Body of pancreas (tissue), 4 donors: Measurements from ENCODE around the gene POP4. TPM values are rescaled to one million over a fixed set of nuclear protein-coding genes. Genes with fewer than 3 reads are reported as not detected.

Source experiments
- ATAC-seq: fragments of 150-250 bp; one replicate; pipeline ENCODE4 v1.9.1; 2016
- DNase-seq, 4 donors: peaks; one replicate each; pipeline ENCODE4 v3.0.0-alpha.2; 2019
- H3K27ac ChIP-seq, 4 donors: fragments of 200-600 bp; sonication (generic); 1 replicate in 3 of 4; 2 replicates in 1 of 4; pipeline versions ENCODE4 v1.5.1 to v1.6.1; 2016 to 2019; ENCODE audit warnings: mild to moderate bottlenecking in 1 of 4, mixed read lengths in 1 of 4, moderate library complexity in 1 of 4
- H3K27me3 ChIP-seq, 2 donors: fragments of 200-600 bp; sonication (generic); one replicate each; pipeline ENCODE4 v1.6.0; 2016; ENCODE audit warnings: mild to moderate bottlenecking in 1 of 2
- H3K36me3 ChIP-seq, 2 donors: fragments of 200-600 bp; sonication (generic); replicated peaks in 1 of 2; 2 replicates each; pipeline ENCODE4 v1.5.1; 2016; ENCODE audit warnings: low read depth in 2 of 2; ENCODE audit not compliant: insufficient read depth in 1 of 2
- H3K4me1 ChIP-seq: fragments of 200-600 bp; sonication (generic); one replicate; pipeline ENCODE4 v1.6.0; 2016
- H3K4me3 ChIP-seq, 2 donors: fragments of 200-600 bp; sonication (generic); 1 replicate in 1 of 2; 2 replicates in 1 of 2; pipeline ENCODE4 v1.5.1; 2016 to 2019
- H3K9me3 ChIP-seq, 3 donors: fragments of 200-600 bp; sonication (generic); 1 replicate in 2 of 3; 2 replicates in 1 of 3; pipeline ENCODE4 v1.5.1; 2016
- POLR2A ChIP-seq, 3 donors: fragments of 450-650 bp; IDR thresholded peaks; one replicate each; pipeline ENCODE4 v1.6.1; 2016; ENCODE audit warnings: antibody characterized with exemption in 3 of 3, mild to moderate bottlenecking in 2 of 3
- WGBS, 2 donors: methylation state at CpG; one replicate each; pipeline ENCODE4 v1.1.5; 2017; 5-methylcytosine and 5-hydroxymethylcytosine counted together
- intact Hi-C: fragments of 100-400 bp; cut with DNase I; formaldehyde crosslinking; loops from one replicate; pipeline ENCODE4 v1.15.1; 2023
- total RNA-seq, 2 donors: library from RNA; depleted of rRNA; stranded (reverse); fragments of >200 nt; gene quantifications; one replicate each; pipeline ENCODE4 v1.1.0, GENCODE V29; 2016
- TF ChIP-seq, protein P1 (sequence below), 7 experiments: fragments of 450-650 bp in 4 of 7; fragments of 200-600 bp in 3 of 7; sonication (generic) in 3 of 7; IDR thresholded peaks; one replicate each; pipeline ENCODE4 v1.5.1; 2016 to 2019; ENCODE audit warnings: antibody characterized with exemption in 7 of 7

POP4 gene
- total RNA-seq, 2 donors from 2014 or later = 12.2 to 51.6 TPM

GRCh38 chr19:29561601-29562000, 44.5 kb upstream of the POP4 start:
- Histone ChIP-seq H3K36me3 (no peaks in the 10 kb centered on the region), H3K27me3 (no peaks in the 10 kb centered on the region), H3K4me3 (no peak overlapping the region), H3K4me1 (peaks cover 5% of the 10 kb centered on the region), H3K9me3 (peaks cover 0 to 9% (median 0%) of the 10 kb centered on the region in 3 donors), H3K27ac (no peak overlapping the region)
- 67 to 92% methylated on average over 2 to 9 of the region's 9 CpGs for WGBS, 2 donors
- ATAC-seq (no peak), DNase-seq (no peak)
- no peak for TF ChIP-seq POLR2A (IDR thresholded peaks at IDR 0.05)
- TF ChIP-seq, protein P1, sequence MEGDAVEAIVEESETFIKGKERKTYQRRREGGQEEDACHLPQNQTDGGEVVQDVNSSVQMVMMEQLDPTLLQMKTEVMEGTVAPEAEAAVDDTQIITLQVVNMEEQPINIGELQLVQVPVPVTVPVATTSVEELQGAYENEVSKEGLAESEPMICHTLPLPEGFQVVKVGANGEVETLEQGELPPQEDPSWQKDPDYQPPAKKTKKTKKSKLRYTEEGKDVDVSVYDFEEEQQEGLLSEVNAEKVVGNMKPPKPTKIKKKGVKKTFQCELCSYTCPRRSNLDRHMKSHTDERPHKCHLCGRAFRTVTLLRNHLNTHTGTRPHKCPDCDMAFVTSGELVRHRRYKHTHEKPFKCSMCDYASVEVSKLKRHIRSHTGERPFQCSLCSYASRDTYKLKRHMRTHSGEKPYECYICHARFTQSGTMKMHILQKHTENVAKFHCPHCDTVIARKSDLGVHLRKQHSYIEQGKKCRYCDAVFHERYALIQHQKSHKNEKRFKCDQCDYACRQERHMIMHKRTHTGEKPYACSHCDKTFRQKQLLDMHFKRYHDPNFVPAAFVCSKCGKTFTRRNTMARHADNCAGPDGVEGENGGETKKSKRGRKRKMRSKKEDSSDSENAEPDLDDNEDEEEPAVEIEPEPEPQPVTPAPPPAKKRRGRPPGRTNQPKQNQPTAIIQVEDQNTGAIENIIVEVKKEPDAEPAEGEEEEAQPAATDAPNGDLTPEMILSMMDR (IDR thresholded peaks at IDR 0.05) = no peak
- intact Hi-C loops = no loop called here

DNA sequence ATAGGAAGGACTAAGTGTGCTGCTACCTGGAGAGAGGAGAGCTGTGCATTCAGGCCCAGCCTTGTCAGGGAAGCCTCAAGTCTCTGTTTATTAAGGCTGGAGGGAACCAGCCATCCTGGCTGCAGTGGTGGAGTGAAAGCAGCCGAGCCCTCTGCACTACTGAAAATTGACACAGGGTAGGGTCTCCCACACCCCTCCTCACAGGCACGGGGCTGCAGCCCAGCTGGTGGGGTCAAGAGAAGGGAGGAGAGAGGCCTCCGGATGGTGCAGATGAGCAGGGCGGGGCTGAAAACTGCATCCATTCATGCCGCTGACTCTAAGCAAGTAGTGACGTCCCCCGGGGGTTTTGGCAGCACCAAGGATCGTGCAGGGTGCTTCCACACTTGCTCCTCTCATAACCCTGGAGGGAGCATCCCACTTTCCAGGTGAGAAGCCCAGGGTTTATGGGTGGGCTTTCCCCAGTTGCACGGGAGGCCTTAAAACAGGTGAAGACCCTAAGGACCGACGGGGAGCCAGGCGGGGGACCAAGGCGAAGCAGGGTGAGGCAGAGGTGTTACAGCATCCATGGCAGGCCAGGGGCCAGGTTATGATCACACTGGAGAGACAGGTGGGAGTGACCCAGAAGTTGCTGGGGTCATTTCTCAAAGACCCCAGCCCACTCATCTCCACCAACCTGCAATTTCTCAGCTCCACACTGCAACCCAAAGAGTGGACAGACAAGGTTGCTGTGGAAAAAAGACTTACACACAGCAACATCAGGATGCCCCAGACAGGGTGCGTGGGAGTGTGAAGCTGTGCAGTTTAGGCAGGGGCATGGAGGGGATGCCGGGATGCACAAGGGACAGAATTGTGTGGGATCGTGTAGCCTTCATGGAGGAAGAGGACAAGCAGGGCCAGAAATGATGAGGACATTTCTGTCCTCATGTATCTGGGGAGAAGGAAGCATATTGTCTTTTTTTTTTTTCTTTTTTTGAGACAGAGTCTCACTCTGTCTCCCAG, 43.5 kb upstream of the POP4 start:
- no peak overlapping the region for H3K4me3 ChIP-seq
- ATAC-seq (no peak), DNase-seq (no peak)
- no peaks in the 10 kb centered on the region for H3K36me3 ChIP-seq
- H3K9me3 ChIP-seq = peaks cover 0 to 9% (median 0%) of the 10 kb centered on the region in 3 donors
- intact Hi-C loops = no loop called here
- no peak overlapping the region for H3K27ac ChIP-seq
- H3K27me3 ChIP-seq = no peaks in the 10 kb centered on the region
- 59 to 78% methylated on average over 14 to 16 of the region's 16 CpGs for WGBS, 2 donors
- peaks cover 5% of the 10 kb centered on the region for H3K4me1 ChIP-seq
- TF ChIP-seq POLR2A (IDR thresholded peaks at IDR 0.05) = no peak
- TF ChIP-seq, protein P1 (IDR thresholded peaks at IDR 0.05) = no peak

DNA sequence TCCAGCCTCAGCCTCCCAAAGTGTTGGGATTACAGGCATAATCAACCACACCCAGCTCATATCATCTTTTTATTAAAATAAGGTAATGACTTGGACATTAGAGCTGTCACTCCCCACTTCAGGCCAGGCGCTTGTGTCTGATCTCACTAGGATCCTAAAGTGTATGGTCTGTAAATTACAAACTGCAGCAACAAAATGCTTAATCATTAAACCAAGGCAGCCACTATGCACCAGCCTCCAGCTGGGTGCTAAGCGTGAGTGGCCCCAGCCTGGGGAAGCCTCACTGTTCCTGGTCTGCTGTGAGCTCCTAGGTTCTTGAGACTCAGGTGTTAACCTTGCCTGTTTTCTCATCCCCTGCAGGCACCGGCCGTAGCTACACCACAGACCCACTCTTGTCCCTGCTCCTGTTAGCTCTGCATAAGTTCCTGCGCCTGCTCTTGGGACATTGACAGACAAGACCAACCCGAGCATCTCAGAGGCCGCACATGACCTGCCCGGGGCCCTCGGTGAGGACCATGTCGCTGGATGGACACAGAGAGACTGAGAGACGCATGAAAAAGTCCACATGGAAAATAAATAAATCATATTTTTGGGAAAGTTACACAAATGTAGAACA, 42.5 kb upstream of the POP4 start:
- Histone ChIP-seq H3K27me3 (no peaks in the 10 kb centered on the region), H3K4me1 (peaks cover 5% of the 10 kb centered on the region), H3K4me3 (no peak overlapping the region), H3K36me3 (no peaks in the 10 kb centered on the region), H3K27ac (no peak overlapping the region), H3K9me3 (peaks cover 0 to 9% (median 0%) of the 10 kb centered on the region in 3 donors)
- DNase-seq (peak in 2 of 4 donors; percentile 5 to 49), ATAC-seq (no peak)
- TF ChIP-seq POLR2A (IDR thresholded peaks at IDR 0.05) = no peak
- TF ChIP-seq, protein P1 (IDR thresholded peaks at IDR 0.05) = no peak
- WGBS, 2 donors = 29 to 39% methylated on average over 10 to 11 of the region's 11 CpGs
- intact Hi-C loops = no loop called here

- Histone ChIP-seq H3K4me3 (no peak overlapping the region), H3K27ac (no peak overlapping the region), H3K4me1 (peaks cover 5% of the 10 kb centered on the region), H3K27me3 (no peaks in the 10 kb centered on the region), H3K36me3 (no peaks in the 10 kb centered on the region), H3K9me3 (peaks cover 0 to 9% (median 0%) of the 10 kb centered on the region in 3 donors)
- ATAC-seq = no peak
- intact Hi-C loops = no loop called here
- no peak for TF ChIP-seq POLR2A (IDR thresholded peaks at IDR 0.05)
- TF ChIP-seq, protein P1 (IDR thresholded peaks at IDR 0.05) = no peak
- WGBS, 2 donors = 24 to 26% methylated on average over 11 of the region's 11 CpGs
- peak in 3 of 4 donors; percentile 22 to 66 (median 24) for DNase-seq
Measured at GRCh38 chr19:29564574-29565005, 41.5 kb upstream of the POP4 start.
